Esophagus squamous epithelium (tissue), 4 donors: ENCODE results near the gene HERC3.

Experiments
- POLR2A ChIP-seq, 4 donors: fragments of 450-650 bp; IDR thresholded peaks; one replicate each; pipeline ENCODE4 v1.6.1; 2017; ENCODE audit warnings: antibody characterized with exemption in 4 of 4, mild to moderate bottlenecking in 4 of 4, moderate library complexity in 3 of 4
- TF ChIP-seq, protein P1 (sequence below), 6 experiments: fragments of 450-650 bp in 4 of 6; fragments of 200-600 bp in 2 of 6; sonication (generic) in 2 of 6; IDR thresholded peaks; one replicate each; pipeline ENCODE4 v1.5.1; 2016 to 2019; ENCODE audit warnings: antibody characterized with exemption in 6 of 6, mild to moderate bottlenecking in 4 of 6, moderate library complexity in 4 of 6

DNA sequence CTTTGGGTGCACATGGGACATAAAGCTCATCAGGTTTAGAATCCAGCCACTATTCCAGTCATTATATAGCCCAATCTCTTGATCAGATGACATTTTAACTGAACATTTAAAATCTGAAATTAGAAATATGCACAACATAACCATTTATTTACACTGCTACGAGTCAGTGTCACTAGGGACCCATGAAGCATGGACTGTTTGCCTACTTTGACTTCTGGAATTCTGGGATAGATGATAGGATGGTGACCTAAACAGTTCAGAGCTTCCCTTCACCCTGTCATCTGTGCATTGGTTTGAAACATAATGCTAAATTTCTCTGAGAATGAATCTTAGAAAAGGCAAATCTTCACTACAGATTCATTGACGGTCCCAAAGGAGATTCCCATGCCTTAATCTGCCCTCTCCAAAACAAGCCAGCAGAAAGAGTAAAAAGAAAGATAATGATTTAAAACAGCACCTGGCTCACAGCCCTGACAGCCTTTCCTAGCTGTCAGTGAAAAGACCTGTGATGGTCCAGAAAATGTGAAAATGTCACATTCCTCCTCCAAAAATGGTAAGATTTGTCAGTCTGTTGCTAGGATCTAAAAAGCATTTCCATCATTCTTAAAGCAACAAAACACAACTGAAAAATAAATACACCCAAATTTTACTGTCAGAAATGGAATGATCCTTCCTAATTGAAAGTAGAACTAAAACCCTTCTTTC lies 18.9 kb upstream of the HERC3 start:
- TF ChIP-seq, protein P1, sequence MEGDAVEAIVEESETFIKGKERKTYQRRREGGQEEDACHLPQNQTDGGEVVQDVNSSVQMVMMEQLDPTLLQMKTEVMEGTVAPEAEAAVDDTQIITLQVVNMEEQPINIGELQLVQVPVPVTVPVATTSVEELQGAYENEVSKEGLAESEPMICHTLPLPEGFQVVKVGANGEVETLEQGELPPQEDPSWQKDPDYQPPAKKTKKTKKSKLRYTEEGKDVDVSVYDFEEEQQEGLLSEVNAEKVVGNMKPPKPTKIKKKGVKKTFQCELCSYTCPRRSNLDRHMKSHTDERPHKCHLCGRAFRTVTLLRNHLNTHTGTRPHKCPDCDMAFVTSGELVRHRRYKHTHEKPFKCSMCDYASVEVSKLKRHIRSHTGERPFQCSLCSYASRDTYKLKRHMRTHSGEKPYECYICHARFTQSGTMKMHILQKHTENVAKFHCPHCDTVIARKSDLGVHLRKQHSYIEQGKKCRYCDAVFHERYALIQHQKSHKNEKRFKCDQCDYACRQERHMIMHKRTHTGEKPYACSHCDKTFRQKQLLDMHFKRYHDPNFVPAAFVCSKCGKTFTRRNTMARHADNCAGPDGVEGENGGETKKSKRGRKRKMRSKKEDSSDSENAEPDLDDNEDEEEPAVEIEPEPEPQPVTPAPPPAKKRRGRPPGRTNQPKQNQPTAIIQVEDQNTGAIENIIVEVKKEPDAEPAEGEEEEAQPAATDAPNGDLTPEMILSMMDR (IDR thresholded peaks at IDR 0.05), result no peak
- no peak for TF ChIP-seq POLR2A (IDR thresholded peaks at IDR 0.05)
